HEK293 (cell line): ENCODE measurements around the gene SYNJ2.

Experiments
- GFI1B ChIP-seq: fragments of 450-650 bp; formaldehyde crosslinking; IDR thresholded peaks from 2 replicates; pipeline ENCODE4 v1.5.1; 2016; ENCODE audit warnings: missing biosample characterization, missing genetic modification characterization
- PRDM1 ChIP-seq: fragments of 450-650 bp; formaldehyde crosslinking; IDR thresholded peaks from 2 replicates; pipeline ENCODE4; 2016; ENCODE audit warnings: missing biosample characterization, missing genetic modification characterization
- ZBTB20 ChIP-seq: fragments of 450-650 bp; formaldehyde crosslinking; IDR thresholded peaks from 2 replicates; pipeline ENCODE4 v1.5.1; 2016; ENCODE audit warnings: missing biosample characterization, missing genetic modification characterization
- ZNF274 ChIP-seq, 2 experiments: fragments of 200-500 bp in 1 of 2; fragments of 450-650 bp in 1 of 2; sonication (Bioruptor generic) in 1 of 2; formaldehyde crosslinking in 1 of 2; IDR thresholded peaks; 2 replicates each; pipeline versions ENCODE4 v1.5.1 to v1.6.1; 2014 to 2016; ENCODE audit warnings: borderline replicate concordance in 1 of 2, inconsistent platforms in 1 of 2, low read length in 1 of 2, missing biosample characterization in 1 of 2, missing genetic modification characterization in 1 of 2
- TF ChIP-seq, protein P1 (sequence below): fragments of 450-650 bp; formaldehyde crosslinking; IDR thresholded peaks from 2 replicates; pipeline ENCODE4 v1.5.1; 2016; ENCODE audit warnings: missing biosample characterization, missing genetic modification characterization

GRCh38 chr6:158018041-158018771 lies 36.5 kb downstream of the SYNJ2 start:
- TF ChIP-seq, protein P1, sequence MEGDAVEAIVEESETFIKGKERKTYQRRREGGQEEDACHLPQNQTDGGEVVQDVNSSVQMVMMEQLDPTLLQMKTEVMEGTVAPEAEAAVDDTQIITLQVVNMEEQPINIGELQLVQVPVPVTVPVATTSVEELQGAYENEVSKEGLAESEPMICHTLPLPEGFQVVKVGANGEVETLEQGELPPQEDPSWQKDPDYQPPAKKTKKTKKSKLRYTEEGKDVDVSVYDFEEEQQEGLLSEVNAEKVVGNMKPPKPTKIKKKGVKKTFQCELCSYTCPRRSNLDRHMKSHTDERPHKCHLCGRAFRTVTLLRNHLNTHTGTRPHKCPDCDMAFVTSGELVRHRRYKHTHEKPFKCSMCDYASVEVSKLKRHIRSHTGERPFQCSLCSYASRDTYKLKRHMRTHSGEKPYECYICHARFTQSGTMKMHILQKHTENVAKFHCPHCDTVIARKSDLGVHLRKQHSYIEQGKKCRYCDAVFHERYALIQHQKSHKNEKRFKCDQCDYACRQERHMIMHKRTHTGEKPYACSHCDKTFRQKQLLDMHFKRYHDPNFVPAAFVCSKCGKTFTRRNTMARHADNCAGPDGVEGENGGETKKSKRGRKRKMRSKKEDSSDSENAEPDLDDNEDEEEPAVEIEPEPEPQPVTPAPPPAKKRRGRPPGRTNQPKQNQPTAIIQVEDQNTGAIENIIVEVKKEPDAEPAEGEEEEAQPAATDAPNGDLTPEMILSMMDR (tag by site-specific recombination) = no peak
- TF ChIP-seq GFI1B (tag by site-specific recombination) (no peak), PRDM1 (no peak), ZBTB20 (tag by site-specific recombination) (no peak), ZNF274 (IDR thresholded peaks at IDR 0.05; ENCODE audit: low read length) (no peak), ZNF274 (tag by site-specific recombination; IDR thresholded peaks at IDR 0.05; ENCODE audit: borderline replicate concordance) (no peak)
